Esophagus squamous epithelium (tissue), 5 donors: Measurements from ENCODE around the gene CACNA2D2. TPM values are rescaled to one million over a fixed set of nuclear protein-coding genes. Genes with fewer than 3 reads are reported as not detected.

Experiments used
- DNase-seq: peaks from one replicate; lab custom pipeline; 2025; lab: John Stamatoyannopoulos, UW
- H3K27ac ChIP-seq, 4 donors: fragments of 200-600 bp; sonication (generic); one replicate each; pipeline ENCODE4 v1.5.1; 2016 to 2019; ENCODE audit warnings: mild to moderate bottlenecking in 1 of 4
- H3K27me3 ChIP-seq, 4 donors: fragments of 200-600 bp; sonication (generic); 1 replicate in 3 of 4; 2 replicates in 1 of 4; pipeline versions ENCODE4 v1.5.1 to v1.6.0; 2017 to 2021; ENCODE audit warnings: antibody characterized with exemption in 1 of 4
- H3K36me3 ChIP-seq, 3 donors: fragments of 200-600 bp; sonication (generic); one replicate each; pipeline ENCODE4 v1.5.1; 2016 to 2019
- H3K4me1 ChIP-seq, 3 donors: fragments of 200-600 bp; sonication (generic); one replicate each; pipeline ENCODE4 v1.5.1; 2017 to 2019
- H3K4me3 ChIP-seq, 4 donors: fragments of 200-600 bp; sonication (generic); 1 replicate in 3 of 4; 2 replicates in 1 of 4; pipeline ENCODE4 v1.5.1; 2016 to 2019; ENCODE audit warnings: mild to moderate bottlenecking in 2 of 4, moderate library complexity in 1 of 4
- H3K9me3 ChIP-seq, 3 donors: fragments of 200-600 bp; sonication (generic); one replicate each; pipeline ENCODE4 v1.5.1; 2016 to 2019
- CTCF ChIP-seq, 6 experiments: fragments of 450-650 bp in 4 of 6; fragments of 200-600 bp in 2 of 6; sonication (generic) in 2 of 6; IDR thresholded peaks; one replicate each; pipeline ENCODE4 v1.5.1; 2016 to 2019; ENCODE audit warnings: antibody characterized with exemption in 6 of 6, mild to moderate bottlenecking in 4 of 6, moderate library complexity in 4 of 6
- POLR2A ChIP-seq, 4 donors: fragments of 450-650 bp; IDR thresholded peaks; one replicate each; pipeline ENCODE4 v1.6.1; 2017; ENCODE audit warnings: antibody characterized with exemption in 4 of 4, mild to moderate bottlenecking in 4 of 4, moderate library complexity in 3 of 4
- WGBS, 2 donors: methylation state at CpG; one replicate each; pipeline ENCODE4 v1.1.5; 2018; 5-methylcytosine and 5-hydroxymethylcytosine counted together
- intact Hi-C: fragments of 100-400 bp; cut with DNase I; formaldehyde crosslinking; loops from one replicate; pipeline ENCODE4 v1.15.0; 2022
- total RNA-seq, 4 donors: library from RNA; depleted of rRNA; stranded (reverse); fragments of >200 nt; gene quantifications; one replicate each; pipeline ENCODE4 v1.1.0, GENCODE V29; 2016
- donor health status: DM: yes; HTN: yes; CAD: no.

The CACNA2D2 gene
- total RNA-seq, 4 donors from 2014 or later, result 0.18 to 0.57 (median 0.35) TPM; not detected in 1

DNA sequence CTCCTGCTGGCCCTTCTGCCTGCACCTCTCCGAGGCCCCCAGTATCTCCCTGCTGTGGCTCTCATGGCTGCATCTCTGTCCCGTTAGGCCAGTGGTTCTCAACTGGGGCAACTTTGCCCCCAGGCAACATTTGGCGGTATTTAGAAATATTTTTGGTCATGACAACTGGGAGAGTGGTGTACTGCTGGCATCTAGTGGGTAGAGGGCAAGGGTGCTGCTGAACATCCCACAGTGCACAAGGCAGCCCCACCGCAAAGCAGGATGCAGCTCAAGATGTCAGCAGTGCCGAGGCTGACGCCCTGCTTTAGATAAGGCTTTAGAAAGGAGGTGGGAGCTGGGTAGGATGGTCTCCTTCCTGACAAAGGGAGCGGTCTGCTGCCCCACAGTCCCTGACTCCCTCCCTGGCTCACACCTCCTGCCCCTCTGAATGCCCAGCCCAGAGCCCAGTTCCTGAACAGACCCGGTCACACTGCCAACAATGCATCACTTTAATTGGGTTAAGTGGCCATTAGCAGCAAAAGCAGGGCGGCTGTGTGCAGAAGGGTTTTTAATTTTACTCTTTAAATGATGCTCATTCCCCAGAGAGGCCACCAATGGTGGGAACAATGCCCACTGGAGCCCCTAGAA, 75.3 kb downstream of the CACNA2D2 start:
- Histone ChIP-seq H3K27me3 (peaks cover 0 to 10% (median 0%) of the 10 kb centered on the region in 4 donors), H3K9me3 (no peaks in the 10 kb centered on the region), H3K4me1 (no peaks in the 10 kb centered on the region), H3K36me3 (no peaks in the 10 kb centered on the region), H3K4me3 (no peak overlapping the region), H3K27ac (no peak overlapping the region)
- no peak for TF ChIP-seq POLR2A (IDR thresholded peaks at IDR 0.05)
- no peak for TF ChIP-seq CTCF (IDR thresholded peaks at IDR 0.05)
- intact Hi-C loops, result no loop called here
- no peak for DNase-seq
- 65 to 82% methylated on average over 5 of the region's 9 CpGs for WGBS, 2 donors

DNA sequence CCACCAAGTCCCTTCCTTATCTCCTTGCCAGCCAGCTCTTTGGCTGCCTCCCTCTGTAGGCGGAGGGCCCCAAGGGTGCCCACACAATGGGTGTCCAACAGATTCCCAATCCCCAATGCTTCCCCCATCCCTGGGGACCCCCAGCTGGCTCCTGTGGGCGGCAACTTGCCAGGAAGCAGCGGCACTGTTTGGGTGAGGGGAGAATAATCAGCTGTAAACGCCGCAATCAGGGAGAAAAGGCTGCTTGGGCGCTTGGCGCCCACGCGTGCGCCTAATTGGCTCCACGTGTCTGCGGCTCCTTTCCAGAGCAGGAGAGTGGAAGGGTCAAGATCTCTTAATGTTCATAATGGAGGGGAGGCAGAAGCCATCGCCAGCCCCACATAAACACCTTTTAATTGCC, 76.2 kb downstream of the CACNA2D2 start:
- Histone ChIP-seq H3K27ac (no peak overlapping the region), H3K27me3 (peaks cover 0 to 10% (median 0%) of the 10 kb centered on the region in 4 donors), H3K9me3 (no peaks in the 10 kb centered on the region), H3K4me1 (no peaks in the 10 kb centered on the region), H3K36me3 (no peaks in the 10 kb centered on the region), H3K4me3 (no peak overlapping the region)
- 84 to 92% methylated on average over 6 to 8 of the region's 13 CpGs for WGBS, 2 donors
- DNase-seq, result no peak
- intact Hi-C loops, result no loop called here
- no peak for TF ChIP-seq CTCF (IDR thresholded peaks at IDR 0.05)
- TF ChIP-seq POLR2A (IDR thresholded peaks at IDR 0.05), result no peak

GRCh38 chr3:50425911-50426310, 77.5 kb downstream of the CACNA2D2 start:
- no peak overlapping the region for H3K27ac ChIP-seq
- H3K27me3 ChIP-seq, result peaks cover 0 to 10% (median 0%) of the 10 kb centered on the region in 4 donors
- TF ChIP-seq POLR2A (IDR thresholded peaks at IDR 0.05) (no peak), CTCF (IDR thresholded peaks at IDR 0.05) (no peak)
- H3K9me3 ChIP-seq, result no peaks in the 10 kb centered on the region
- no peaks in the 10 kb centered on the region for H3K4me1 ChIP-seq
- DNase-seq, result no peak
- no peak overlapping the region for H3K4me3 ChIP-seq
- H3K36me3 ChIP-seq, result no peaks in the 10 kb centered on the region
- intact Hi-C loops, result no loop called here
- WGBS, 2 donors, result 51 to 69% methylated on average over 4 to 5 of the region's 5 CpGs

- intact Hi-C loops, result no loop called here
- no CpG with 5 or more reads among the region's 7 CpGs for WGBS, 2 donors
- Histone ChIP-seq H3K27ac (no peak overlapping the region), H3K4me3 (no peak overlapping the region), H3K36me3 (no peaks in the 10 kb centered on the region), H3K9me3 (no peaks in the 10 kb centered on the region), H3K27me3 (peaks cover 0 to 10% (median 0%) of the 10 kb centered on the region in 4 donors), H3K4me1 (no peaks in the 10 kb centered on the region)
- TF ChIP-seq POLR2A (IDR thresholded peaks at IDR 0.05) (no peak), CTCF (IDR thresholded peaks at IDR 0.05) (no peak)
- no peak for DNase-seq
Observed at GRCh38 chr3:50423543-50423942, 79.9 kb downstream of the CACNA2D2 start.

- intact Hi-C loops, result no loop called here
- peaks cover 0 to 7% (median 0%) of the 10 kb centered on the region in 4 donors for H3K27me3 ChIP-seq
- no peaks in the 10 kb centered on the region for H3K36me3 ChIP-seq
- DNase-seq, result no peak
- no peak overlapping the region for H3K4me3 ChIP-seq
- TF ChIP-seq CTCF (IDR thresholded peaks at IDR 0.05) (no peak), POLR2A (IDR thresholded peaks at IDR 0.05) (no peak)
- no peaks in the 10 kb centered on the region for H3K4me1 ChIP-seq
- H3K9me3 ChIP-seq, result no peaks in the 10 kb centered on the region
- no peak overlapping the region for H3K27ac ChIP-seq
- WGBS, 2 donors, result 70 to 75% methylated on average over 1 of the region's 1 CpG
Observed at GRCh38 chr3:50422153-50422552, 81.3 kb downstream of the CACNA2D2 start.
